MM.1S (cell line): ENCODE results near the gene PPP4R4.

Experiments used
- EZH2 ChIP-seq: fragments of 300-600 bp; sonication (generic); optimal IDR thresholded peaks from 2 replicates; pipeline ENCODE3; 2017; ENCODE audit warnings: low read depth, mild to moderate bottlenecking, antibody characterized with exemption, low read length, mixed read lengths
- TF ChIP-seq, protein P1 (sequence below): fragments of 300-600 bp; sonication (generic); IDR thresholded peaks from 2 replicates; pipeline ENCODE4 v1.5.1; 2016; ENCODE audit warnings: antibody characterized with exemption, low read length, mixed read lengths

DNA sequence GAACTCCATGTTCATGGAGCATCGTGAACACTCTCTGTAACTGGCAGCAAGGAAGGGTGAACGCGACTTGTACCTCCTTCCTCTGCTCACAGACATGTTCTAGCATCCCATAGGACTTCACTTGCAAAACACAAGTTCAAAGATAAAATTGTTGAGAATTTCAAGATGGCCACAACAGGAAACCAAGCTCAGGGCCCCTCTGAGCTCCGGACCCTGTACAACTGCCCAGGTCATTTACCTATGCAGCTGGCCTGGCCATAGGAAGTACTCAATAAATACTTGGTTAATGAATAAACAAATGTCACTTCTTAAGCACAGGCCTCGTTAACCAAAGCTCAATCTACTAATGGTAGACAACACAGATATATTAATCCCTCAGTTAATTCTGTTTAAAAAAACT, 11.7 kb upstream of the PPP4R4 start:
- TF ChIP-seq, protein P1, sequence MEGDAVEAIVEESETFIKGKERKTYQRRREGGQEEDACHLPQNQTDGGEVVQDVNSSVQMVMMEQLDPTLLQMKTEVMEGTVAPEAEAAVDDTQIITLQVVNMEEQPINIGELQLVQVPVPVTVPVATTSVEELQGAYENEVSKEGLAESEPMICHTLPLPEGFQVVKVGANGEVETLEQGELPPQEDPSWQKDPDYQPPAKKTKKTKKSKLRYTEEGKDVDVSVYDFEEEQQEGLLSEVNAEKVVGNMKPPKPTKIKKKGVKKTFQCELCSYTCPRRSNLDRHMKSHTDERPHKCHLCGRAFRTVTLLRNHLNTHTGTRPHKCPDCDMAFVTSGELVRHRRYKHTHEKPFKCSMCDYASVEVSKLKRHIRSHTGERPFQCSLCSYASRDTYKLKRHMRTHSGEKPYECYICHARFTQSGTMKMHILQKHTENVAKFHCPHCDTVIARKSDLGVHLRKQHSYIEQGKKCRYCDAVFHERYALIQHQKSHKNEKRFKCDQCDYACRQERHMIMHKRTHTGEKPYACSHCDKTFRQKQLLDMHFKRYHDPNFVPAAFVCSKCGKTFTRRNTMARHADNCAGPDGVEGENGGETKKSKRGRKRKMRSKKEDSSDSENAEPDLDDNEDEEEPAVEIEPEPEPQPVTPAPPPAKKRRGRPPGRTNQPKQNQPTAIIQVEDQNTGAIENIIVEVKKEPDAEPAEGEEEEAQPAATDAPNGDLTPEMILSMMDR = no peak
- TF ChIP-seq EZH2 = no peak
